Mammary epithelial cell (primary cell): Measurements from ENCODE around the gene ZNF516.

Experiments used
- CTCF ChIP-seq, 2 donors: IDR thresholded peaks in 1 of 2; conservative IDR thresholded peaks in 1 of 2; 2 replicates each; pipeline ENCODE4 v1.5.1; 2011 to 2012; ENCODE audit warnings: inconsistent platforms in 2 of 2, low read length in 2 of 2, mild to moderate bottlenecking in 2 of 2, control low read depth in 1 of 2, low read depth in 1 of 2; ENCODE audit not compliant: insufficient read depth in 1 of 2; ENCODE audit errors: extremely low read depth in 1 of 2
- EZH2 ChIP-seq: IDR thresholded peaks from 2 replicates; pipeline ENCODE4 v1.6.1; 2012; ENCODE audit warnings: low read length, inconsistent platforms, borderline replicate concordance

- TF ChIP-seq CTCF (conservative IDR thresholded peaks at IDR 0.05 in 1 of 2, IDR thresholded peaks at IDR 0.05 in 1 of 2; ENCODE audit: extremely low read depth in 1 of 2, insufficient read depth in 1 of 2, low read depth in 1 of 2, low read length in 2 of 2) (no peak), EZH2 (no peak)
Measured at GRCh38 chr18:76476665-76477561, 18.1 kb downstream of the ZNF516 start.
